ENCODE data around the gene ELF5.

ELF5 gene

GRCh38 chr11:34513682-34514449 lies at the start of gene ELF5:
Gene ELF5, minus strand, starts transcription at chr11:34513794. Its CDS starts 8,045 bp downstream, at chr11:34505749.
- H3K27ac ChIP-seq = peak within 1 kb of the TSS; percentile 62
- TF ChIP-seq ZFX (IDR thresholded peaks at IDR 0.05; ENCODE audit: borderline replicate concordance) = no peak
- TF ChIP-seq CTCF (IDR thresholded peaks at IDR 0.05) = no peak

GRCh38 chr11:34562976-34563375 lies 49.4 kb upstream of the ELF5 start:
- TF ChIP-seq ZFX (IDR thresholded peaks at IDR 0.05; ENCODE audit: borderline replicate concordance) = no peak
- no peak for TF ChIP-seq CTCF (IDR thresholded peaks at IDR 0.05)
- no peak overlapping the region for H3K27ac ChIP-seq

DNA sequence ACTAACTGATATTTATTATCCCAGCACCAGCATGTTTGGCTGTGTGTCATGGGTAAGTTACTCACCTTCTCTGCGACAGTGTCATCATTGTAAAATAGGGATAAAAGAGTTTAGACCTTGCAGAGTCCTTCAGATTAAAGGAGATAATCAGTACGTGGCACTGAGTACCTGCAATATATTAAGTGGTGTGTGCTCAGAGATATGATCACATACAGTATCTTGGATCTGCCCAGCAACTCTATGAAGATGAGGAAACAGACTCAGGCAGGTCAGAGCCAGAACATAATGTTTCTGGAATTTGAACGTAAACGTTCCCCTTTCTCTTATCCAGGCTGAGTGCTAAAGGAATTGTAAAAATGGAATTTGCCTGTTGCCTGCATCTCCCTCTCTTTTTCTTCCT lies 46.9 kb upstream of the ELF5 start:
- no peak overlapping the region for H3K27ac ChIP-seq
- TF ChIP-seq ZFX (IDR thresholded peaks at IDR 0.05; ENCODE audit: borderline replicate concordance) (no peak), CTCF (IDR thresholded peaks at IDR 0.05) (no peak)

- no peak overlapping the region for H3K27ac ChIP-seq
- no peak for TF ChIP-seq ZFX (IDR thresholded peaks at IDR 0.05; ENCODE audit: borderline replicate concordance)
Measured at GRCh38 chr11:34558673-34559072, 45.1 kb upstream of the ELF5 start.

GRCh38 chr11:34558211-34558610 lies 44.6 kb upstream of the ELF5 start:
- TF ChIP-seq ZFX (IDR thresholded peaks at IDR 0.05; ENCODE audit: borderline replicate concordance) (no peak), CTCF (IDR thresholded peaks at IDR 0.05) (no peak)
- H3K27ac ChIP-seq = no peak overlapping the region

DNA sequence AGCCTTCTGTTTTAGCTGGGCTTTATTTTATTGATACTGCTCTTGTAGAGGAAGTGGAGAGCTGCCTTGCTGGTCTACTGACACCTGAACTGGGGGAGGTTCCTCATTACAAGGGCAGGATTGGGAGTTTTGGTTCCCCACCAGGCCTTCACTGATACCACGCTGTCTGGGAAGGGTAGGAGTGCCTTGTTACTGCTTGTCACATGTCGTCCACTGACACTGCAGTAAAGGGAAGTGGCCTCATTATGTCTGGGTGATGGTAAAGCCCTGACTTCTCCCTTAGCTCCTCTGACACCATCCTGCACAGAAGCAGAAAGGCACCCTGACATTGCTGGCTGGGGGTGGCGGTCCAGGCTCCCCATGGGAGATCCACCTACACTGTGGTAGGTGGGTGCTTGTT lies 38.7 kb upstream of the ELF5 start:
- no peak overlapping the region for H3K27ac ChIP-seq
- TF ChIP-seq CTCF (IDR thresholded peaks at IDR 0.05) = no peak
- no peak for TF ChIP-seq ZFX (IDR thresholded peaks at IDR 0.05; ENCODE audit: borderline replicate concordance)

DNA sequence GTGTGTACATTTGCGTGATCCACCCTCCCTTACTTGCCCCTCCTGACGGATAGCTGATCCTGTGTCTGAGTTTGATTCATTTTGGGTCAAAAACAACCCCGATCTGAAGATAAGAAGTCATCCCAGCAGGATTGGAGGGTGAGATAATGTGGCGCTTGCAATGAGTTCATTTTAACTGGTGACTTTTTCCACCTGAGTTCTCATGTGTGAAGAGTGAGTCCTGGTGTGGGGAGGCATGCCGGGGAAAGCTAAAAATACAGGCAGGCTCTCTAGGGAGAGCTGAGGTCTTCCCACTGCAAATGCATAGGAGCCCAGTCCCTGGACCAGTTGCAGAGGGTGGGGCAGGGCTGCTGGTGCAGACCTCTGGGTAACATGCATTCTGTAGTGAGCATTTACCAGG lies 35.7 kb upstream of the ELF5 start:
- H3K27ac ChIP-seq = no peak overlapping the region
- no peak for TF ChIP-seq ZFX (IDR thresholded peaks at IDR 0.05; ENCODE audit: borderline replicate concordance)
- TF ChIP-seq CTCF (IDR thresholded peaks at IDR 0.05) = no peak

DNA sequence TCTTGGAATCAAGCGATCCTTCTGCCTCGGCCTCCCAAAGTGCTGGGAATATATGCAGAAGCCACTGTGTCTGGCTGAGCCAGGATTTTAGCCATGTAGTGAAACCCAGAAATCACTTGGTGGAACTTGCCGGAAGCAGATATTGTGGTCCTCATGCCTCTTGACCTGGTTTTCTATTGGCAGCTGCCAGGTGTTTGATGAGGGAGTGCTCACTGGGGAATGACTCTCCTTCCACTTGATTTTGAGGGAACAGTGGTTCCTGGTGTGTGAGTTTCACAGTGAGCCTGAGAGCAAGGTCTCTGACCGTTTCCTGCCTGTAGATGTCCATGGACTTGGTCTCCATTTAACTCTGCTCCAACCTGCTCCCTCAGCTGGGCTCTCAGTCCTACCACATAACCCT lies 34.7 kb upstream of the ELF5 start:
- TF ChIP-seq ZFX (IDR thresholded peaks at IDR 0.05; ENCODE audit: borderline replicate concordance) = no peak
- no peak for TF ChIP-seq CTCF (IDR thresholded peaks at IDR 0.05)
- H3K27ac ChIP-seq = no peak overlapping the region
